Dedifferentiated amniotic fluid mesenchymal stem cell (primary cell): ENCODE measurements around the gene TLE5.
"Not testable (repeated sequence)": the region's sequence is repeated elsewhere in the genome, so short reads cannot be mapped to it uniquely, and the experiment has no call there.

ENCODE experiments used
- DNase-seq: peaks from one replicate; pipeline ENCODE4 v3.0.0-alpha.2; 2016; ENCODE audit errors: extremely low spot score

TLE5 gene

GRCh38 chr19:3045191-3045590 lies 17.1 kb downstream of the TLE5 start:
- DNase-seq: no peak

GRCh38 chr19:3042621-3043267 lies 19.6 kb downstream of the TLE5 start:
- no peak for DNase-seq

- no peak for DNase-seq
Measured at GRCh38 chr19:3041761-3042620, 20.3 kb downstream of the TLE5 start.

GRCh38 chr19:3041327-3041726 lies 21.0 kb downstream of the TLE5 start:
- DNase-seq: no peak

- DNase-seq: no peak
Measured at GRCh38 chr19:3039641-3040077, 22.6 kb downstream of the TLE5 start.

- DNase-seq: no peak
Measured at GRCh38 chr19:3039125-3039524, 23.2 kb downstream of the TLE5 start.

- no peak for DNase-seq
Measured at GRCh38 chr19:3038214-3038613, 24.1 kb downstream of the TLE5 start.

- not testable (repeated sequence) for DNase-seq
Measured at GRCh38 chr19:3036977-3037544, 25.2 kb downstream of the TLE5 start.

GRCh38 chr19:3036119-3036976 lies 25.9 kb downstream of the TLE5 start:
- DNase-seq: peak; percentile 90

GRCh38 chr19:3035542-3036118 lies 26.7 kb downstream of the TLE5 start:
- peak; percentile 99 for DNase-seq

GRCh38 chr19:3034656-3035541 lies 27.4 kb downstream of the TLE5 start:
- no peak for DNase-seq

GRCh38 chr19:3034406-3034655 lies 28.0 kb downstream of the TLE5 start:
- no peak for DNase-seq

GRCh38 chr19:3033595-3034405 lies 28.5 kb downstream of the TLE5 start:
- DNase-seq: no peak

- DNase-seq: no peak
Measured at GRCh38 chr19:3031607-3031867, 30.8 kb downstream of the TLE5 start.

GRCh38 chr19:3029065-3029923 lies 33.0 kb downstream of the TLE5 start, which contains the start of gene TLE2:
Gene TLE2 (minus strand): TSS chr19:3029280. CDS start chr19:3028904, 376 bp downstream.
- DNase-seq: no peak

GRCh38 chr19:3028305-3029064 lies 33.8 kb downstream of the TLE5 start:
- no peak for DNase-seq

GRCh38 chr19:3027981-3028304 lies 34.4 kb downstream of the TLE5 start:
- no peak for DNase-seq

- DNase-seq: no peak
Measured at GRCh38 chr19:3027292-3027691, 35.0 kb downstream of the TLE5 start.

- no peak for DNase-seq
Measured at GRCh38 chr19:3026768-3027167, 35.5 kb downstream of the TLE5 start.
